Measurements from ENCODE around the gene PDE8B. TPM values are rescaled to one million over a fixed set of nuclear protein-coding genes. Genes with fewer than 3 reads are reported as not detected.

The PDE8B gene
- total and polyA plus RNA-seq, 2 experiments from 2014 or later, result 0.45 to 0.91 TPM

DNA sequence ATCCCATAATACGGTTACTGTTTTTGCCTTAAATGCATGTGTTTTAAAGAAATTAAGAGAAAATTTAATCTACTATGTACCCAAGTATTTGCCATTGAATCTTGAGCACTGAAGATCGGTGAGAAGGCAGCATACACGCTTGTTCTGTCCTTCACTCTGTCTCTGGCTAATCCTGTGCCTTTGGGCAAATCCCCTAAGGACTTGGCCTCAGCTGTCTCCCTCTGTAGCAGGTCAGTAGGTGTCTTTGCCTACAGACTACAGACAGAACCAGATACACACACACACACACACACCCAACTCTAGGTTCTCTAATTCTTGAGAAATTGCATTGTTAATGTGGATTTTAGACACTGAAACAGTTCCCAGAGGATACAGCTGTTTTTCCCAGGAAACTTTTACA, 164.2 kb downstream of the PDE8B start:
- H3K4me3 Mint-ChIP-seq, result no peak overlapping the region
- H3K4me2 ChIP-seq, result no peak overlapping the region
- H3K27me3 Mint-ChIP-seq (ENCODE audit: insufficient read depth, low read depth, poor library complexity), result peaks cover 4% of the 10 kb centered on the region
- no peaks in the 10 kb centered on the region for H3K9me2 ChIP-seq (ENCODE audit: insufficient read depth)
- H3K36me3 ChIP-seq (ENCODE audit: insufficient read depth), result no peaks in the 10 kb centered on the region
- no peaks in the 10 kb centered on the region for H3K79me2 ChIP-seq (replicated peaks; ENCODE audit: insufficient read depth)
- no peaks in the 10 kb centered on the region for H3K9me3 Mint-ChIP-seq
- H4K20me1 ChIP-seq (replicated peaks; ENCODE audit: insufficient read depth), result no peaks in the 10 kb centered on the region
- H3K4me1 Mint-ChIP-seq, result peaks cover 26% of the 10 kb centered on the region
- DNase-seq (ENCODE audit: low spot score) (no peak), ATAC-seq (no peak)
- H2AFZ ChIP-seq, result no peak overlapping the region
- no peak overlapping the region for H3K4me3 ChIP-seq
- TF ChIP-seq, protein P1, sequence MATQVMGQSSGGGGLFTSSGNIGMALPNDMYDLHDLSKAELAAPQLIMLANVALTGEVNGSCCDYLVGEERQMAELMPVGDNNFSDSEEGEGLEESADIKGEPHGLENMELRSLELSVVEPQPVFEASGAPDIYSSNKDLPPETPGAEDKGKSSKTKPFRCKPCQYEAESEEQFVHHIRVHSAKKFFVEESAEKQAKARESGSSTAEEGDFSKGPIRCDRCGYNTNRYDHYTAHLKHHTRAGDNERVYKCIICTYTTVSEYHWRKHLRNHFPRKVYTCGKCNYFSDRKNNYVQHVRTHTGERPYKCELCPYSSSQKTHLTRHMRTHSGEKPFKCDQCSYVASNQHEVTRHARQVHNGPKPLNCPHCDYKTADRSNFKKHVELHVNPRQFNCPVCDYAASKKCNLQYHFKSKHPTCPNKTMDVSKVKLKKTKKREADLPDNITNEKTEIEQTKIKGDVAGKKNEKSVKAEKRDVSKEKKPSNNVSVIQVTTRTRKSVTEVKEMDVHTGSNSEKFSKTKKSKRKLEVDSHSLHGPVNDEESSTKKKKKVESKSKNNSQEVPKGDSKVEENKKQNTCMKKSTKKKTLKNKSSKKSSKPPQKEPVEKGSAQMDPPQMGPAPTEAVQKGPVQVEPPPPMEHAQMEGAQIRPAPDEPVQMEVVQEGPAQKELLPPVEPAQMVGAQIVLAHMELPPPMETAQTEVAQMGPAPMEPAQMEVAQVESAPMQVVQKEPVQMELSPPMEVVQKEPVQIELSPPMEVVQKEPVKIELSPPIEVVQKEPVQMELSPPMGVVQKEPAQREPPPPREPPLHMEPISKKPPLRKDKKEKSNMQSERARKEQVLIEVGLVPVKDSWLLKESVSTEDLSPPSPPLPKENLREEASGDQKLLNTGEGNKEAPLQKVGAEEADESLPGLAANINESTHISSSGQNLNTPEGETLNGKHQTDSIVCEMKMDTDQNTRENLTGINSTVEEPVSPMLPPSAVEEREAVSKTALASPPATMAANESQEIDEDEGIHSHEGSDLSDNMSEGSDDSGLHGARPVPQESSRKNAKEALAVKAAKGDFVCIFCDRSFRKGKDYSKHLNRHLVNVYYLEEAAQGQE (IDR thresholded peaks at IDR 0.05; ENCODE audit: unreplicated experiment), result no peak
- TF ChIP-seq JUNB (IDR thresholded peaks at IDR 0.05; ENCODE audit: unreplicated experiment), result no peak
- no peaks in the 10 kb centered on the region for H3K36me3 Mint-ChIP-seq (ENCODE audit: low read depth)
- peaks cover 14% of the 10 kb centered on the region for H3K4me1 ChIP-seq (ENCODE audit: insufficient read depth)
- no peaks in the 10 kb centered on the region for H3K27me3 ChIP-seq (ENCODE audit: insufficient read depth)
- no peak overlapping the region for H3K27ac ChIP-seq (ENCODE audit: low read depth)
- H3F3A ChIP-seq (replicated peaks; ENCODE audit: low read depth), result no peaks in the 10 kb centered on the region
- no peak overlapping the region for H3K27ac Mint-ChIP-seq

DNA sequence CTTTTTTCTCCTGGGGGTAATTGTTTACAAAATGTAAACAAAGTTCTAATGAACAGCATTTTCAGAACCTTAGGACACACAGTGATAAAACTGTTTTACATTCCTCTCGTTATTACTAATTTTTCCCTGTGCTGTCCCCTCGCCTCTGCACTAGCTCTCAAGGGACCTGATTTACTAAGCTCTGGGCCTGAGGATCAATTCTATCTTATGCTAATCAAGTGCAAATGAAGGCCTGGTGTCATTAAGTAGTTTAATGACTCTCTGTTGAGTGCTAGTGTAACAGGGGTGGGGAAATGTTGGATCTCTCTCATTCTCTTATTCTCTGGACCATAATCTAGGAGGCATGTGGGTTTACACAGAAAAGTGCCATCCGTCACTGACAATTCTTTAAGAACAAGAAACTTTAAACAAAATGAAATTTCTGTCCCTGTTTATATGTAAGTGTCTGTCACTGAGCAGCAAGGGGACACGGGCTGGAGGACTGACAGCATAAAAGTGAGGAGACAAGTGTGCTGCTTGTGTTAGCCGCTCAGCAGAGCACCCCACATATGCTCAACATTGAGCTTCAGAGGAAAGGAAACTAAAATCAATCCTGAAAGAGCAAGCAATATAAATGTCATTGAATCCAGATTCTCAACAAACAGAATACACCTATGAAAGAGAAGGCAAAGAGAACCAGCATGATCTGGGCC, 166.3 kb downstream of the PDE8B start:
- Histone ChIP-seq H3K4me3 (no peak overlapping the region), H3K27ac (ENCODE audit: low read depth) (no peak overlapping the region), H3K4me2 (no peak overlapping the region; the same call in 1 of the 2 replicates), H3K4me1 (ENCODE audit: insufficient read depth) (peaks cover 14% of the 10 kb centered on the region), H4K20me1 (replicated peaks; ENCODE audit: insufficient read depth) (no peaks in the 10 kb centered on the region), H3K27me3 (ENCODE audit: insufficient read depth) (no peaks in the 10 kb centered on the region), H2AFZ (no peak overlapping the region), H3K79me2 (replicated peaks; ENCODE audit: insufficient read depth) (no peaks in the 10 kb centered on the region), H3K9me2 (ENCODE audit: insufficient read depth) (no peaks in the 10 kb centered on the region), H3F3A (replicated peaks; ENCODE audit: low read depth) (no peaks in the 10 kb centered on the region), H3K36me3 (ENCODE audit: insufficient read depth) (no peaks in the 10 kb centered on the region)
- ATAC-seq (peak; percentile 80), DNase-seq (ENCODE audit: low spot score) (peak; percentile 38)
- 0 out of 2 replicates have a peak overlapping the region, but pooled peaks have one; percentile 22 for H3K27ac Mint-ChIP-seq
- peaks cover 30% of the 10 kb centered on the region for H3K4me1 Mint-ChIP-seq
- no peaks in the 10 kb centered on the region for H3K9me3 Mint-ChIP-seq
- no peak overlapping the region for H3K4me3 Mint-ChIP-seq
- peaks cover 7% of the 10 kb centered on the region for H3K27me3 Mint-ChIP-seq (ENCODE audit: insufficient read depth, low read depth, poor library complexity)
- no peaks in the 10 kb centered on the region for H3K36me3 Mint-ChIP-seq (ENCODE audit: low read depth)
- TF ChIP-seq EZH2phosphoT487 (IDR thresholded peaks at IDR 0.05; ENCODE audit: unreplicated experiment) (no peak), JUNB (IDR thresholded peaks at IDR 0.05; ENCODE audit: unreplicated experiment) (no peak), CREB1 (CRISPR knock-in tag; IDR thresholded peaks at IDR 0.05; ENCODE audit: low read depth) (no peak), ZNF114 (CRISPR knock-in tag; IDR thresholded peaks at IDR 0.05) (no peak), POLR2AphosphoS5 (IDR thresholded peaks at IDR 0.05; ENCODE audit: low read depth) (no peak), ZNF331 (CRISPR knock-in tag; IDR thresholded peaks at IDR 0.05; ENCODE audit: low read depth) (no peak), STAT1 (IDR thresholded peaks at IDR 0.05; ENCODE audit: unreplicated experiment) (no peak)
- TF ChIP-seq, protein P1 (IDR thresholded peaks at IDR 0.05; ENCODE audit: unreplicated experiment), result no peak
- TF ChIP-seq, protein P2, sequence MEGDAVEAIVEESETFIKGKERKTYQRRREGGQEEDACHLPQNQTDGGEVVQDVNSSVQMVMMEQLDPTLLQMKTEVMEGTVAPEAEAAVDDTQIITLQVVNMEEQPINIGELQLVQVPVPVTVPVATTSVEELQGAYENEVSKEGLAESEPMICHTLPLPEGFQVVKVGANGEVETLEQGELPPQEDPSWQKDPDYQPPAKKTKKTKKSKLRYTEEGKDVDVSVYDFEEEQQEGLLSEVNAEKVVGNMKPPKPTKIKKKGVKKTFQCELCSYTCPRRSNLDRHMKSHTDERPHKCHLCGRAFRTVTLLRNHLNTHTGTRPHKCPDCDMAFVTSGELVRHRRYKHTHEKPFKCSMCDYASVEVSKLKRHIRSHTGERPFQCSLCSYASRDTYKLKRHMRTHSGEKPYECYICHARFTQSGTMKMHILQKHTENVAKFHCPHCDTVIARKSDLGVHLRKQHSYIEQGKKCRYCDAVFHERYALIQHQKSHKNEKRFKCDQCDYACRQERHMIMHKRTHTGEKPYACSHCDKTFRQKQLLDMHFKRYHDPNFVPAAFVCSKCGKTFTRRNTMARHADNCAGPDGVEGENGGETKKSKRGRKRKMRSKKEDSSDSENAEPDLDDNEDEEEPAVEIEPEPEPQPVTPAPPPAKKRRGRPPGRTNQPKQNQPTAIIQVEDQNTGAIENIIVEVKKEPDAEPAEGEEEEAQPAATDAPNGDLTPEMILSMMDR (conservative IDR thresholded peaks at IDR 0.05; ENCODE audit: low read depth in 2 of 2), result no peak

Measured in GM23338 (cell line).